Colonic mucosa (tissue), 4 donors: ENCODE data around the gene AKT2. TPM values are rescaled to one million over a fixed set of nuclear protein-coding genes. Genes with fewer than 3 reads are reported as not detected.

Source experiments
- DNase-seq: peaks from one replicate; pipeline ENCODE4 v3.0.0-alpha.2; 2020
- H3K27ac ChIP-seq: fragments of 200-600 bp; one replicate; pipeline ENCODE4 v1.8.0; 2021
- H3K27me3 ChIP-seq: fragments of 200-600 bp; one replicate; pipeline ENCODE4 v1.8.0; 2021
- H3K36me3 ChIP-seq: fragments of 200-600 bp; one replicate; pipeline ENCODE4 v1.8.0; 2021
- H3K4me1 ChIP-seq: fragments of 200-600 bp; one replicate; pipeline ENCODE4 v1.8.0; 2021; ENCODE audit warnings: mild to moderate bottlenecking
- H3K4me3 ChIP-seq: fragments of 200-600 bp; one replicate; pipeline ENCODE4 v1.8.0; 2021
- H3K9ac ChIP-seq, 2 donors: one replicate each; pipeline ENCODE4 v1.7.0; 2013; ENCODE audit warnings: control low read depth in 2 of 2, low read depth in 2 of 2, low read length in 2 of 2
- H3K9me3 ChIP-seq: fragments of 200-600 bp; one replicate; pipeline ENCODE4 v1.8.0; 2021
- intact Hi-C: fragments of 100-400 bp; cut with DNase I; formaldehyde crosslinking; loops from one replicate; pipeline ENCODE4 v1.14.1; 2022
- total RNA-seq, 2 donors: library from RNA; stranded (reverse); fragmentation: NEBNext Ultra II Directional in 1 of 2; extraction: Animal tissue kit (Norgen Biotek cat#: 25700) in 1 of 2; gene quantifications; one replicate each; pipeline ENCODE4 v1.2.1, GENCODE V29; 2021
- TF ChIP-seq, protein P1 (sequence below): fragments of 200-600 bp; IDR thresholded peaks from one replicate; pipeline ENCODE4 v1.8.0; 2022; ENCODE audit warnings: antibody characterized with exemption, mild to moderate bottlenecking
- donor health status: healthy.
- donor health status: DM: no; HTN: no; CAD: no.
- donor health status: DM: no; HTN: no; CAD: no.

The AKT2 gene
- total RNA-seq, 2 donors from 2014 or later = 95.4 to 119 TPM

DNA sequence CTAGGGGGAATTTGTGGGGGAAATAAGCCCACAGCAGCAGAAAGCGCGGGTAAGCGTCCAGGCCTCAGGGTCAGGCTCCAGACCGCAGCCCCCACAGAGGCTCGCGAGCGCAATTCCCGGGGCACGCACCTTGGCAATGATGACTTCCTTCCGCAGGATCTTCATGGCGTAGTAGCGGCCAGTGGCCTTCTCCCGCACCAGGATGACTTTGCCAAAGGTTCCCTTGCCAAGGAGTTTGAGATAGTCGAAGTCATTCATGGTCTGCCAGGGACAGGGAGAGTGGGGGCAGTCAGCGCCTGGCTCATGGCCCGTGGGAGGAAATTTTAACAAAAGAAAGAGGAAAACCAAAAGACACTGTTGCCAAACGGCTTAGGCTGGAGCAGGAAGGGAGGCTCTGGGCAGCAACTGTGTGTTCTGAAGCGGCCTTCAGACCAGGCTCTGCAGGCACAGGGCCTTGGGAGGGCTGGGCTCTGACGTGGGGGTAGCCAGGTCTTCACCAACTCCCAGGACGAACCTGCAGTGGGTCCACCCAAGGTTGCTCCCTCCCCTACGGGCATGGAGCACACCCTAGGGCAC, 43.2 kb downstream of the AKT2 start:
- Histone ChIP-seq H3K4me3 (no peak overlapping the region), H3K4me1 (no peaks in the 10 kb centered on the region), H3K27ac (no peak overlapping the region), H3K36me3 (peaks cover 3% of the 10 kb centered on the region), H3K27me3 (no peaks in the 10 kb centered on the region), H3K9me3 (no peaks in the 10 kb centered on the region), H3K9ac (no peak overlapping the region)
- intact Hi-C loops = no loop called here
- TF ChIP-seq, protein P1, sequence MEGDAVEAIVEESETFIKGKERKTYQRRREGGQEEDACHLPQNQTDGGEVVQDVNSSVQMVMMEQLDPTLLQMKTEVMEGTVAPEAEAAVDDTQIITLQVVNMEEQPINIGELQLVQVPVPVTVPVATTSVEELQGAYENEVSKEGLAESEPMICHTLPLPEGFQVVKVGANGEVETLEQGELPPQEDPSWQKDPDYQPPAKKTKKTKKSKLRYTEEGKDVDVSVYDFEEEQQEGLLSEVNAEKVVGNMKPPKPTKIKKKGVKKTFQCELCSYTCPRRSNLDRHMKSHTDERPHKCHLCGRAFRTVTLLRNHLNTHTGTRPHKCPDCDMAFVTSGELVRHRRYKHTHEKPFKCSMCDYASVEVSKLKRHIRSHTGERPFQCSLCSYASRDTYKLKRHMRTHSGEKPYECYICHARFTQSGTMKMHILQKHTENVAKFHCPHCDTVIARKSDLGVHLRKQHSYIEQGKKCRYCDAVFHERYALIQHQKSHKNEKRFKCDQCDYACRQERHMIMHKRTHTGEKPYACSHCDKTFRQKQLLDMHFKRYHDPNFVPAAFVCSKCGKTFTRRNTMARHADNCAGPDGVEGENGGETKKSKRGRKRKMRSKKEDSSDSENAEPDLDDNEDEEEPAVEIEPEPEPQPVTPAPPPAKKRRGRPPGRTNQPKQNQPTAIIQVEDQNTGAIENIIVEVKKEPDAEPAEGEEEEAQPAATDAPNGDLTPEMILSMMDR = no peak
- DNase-seq = no peak

DNA sequence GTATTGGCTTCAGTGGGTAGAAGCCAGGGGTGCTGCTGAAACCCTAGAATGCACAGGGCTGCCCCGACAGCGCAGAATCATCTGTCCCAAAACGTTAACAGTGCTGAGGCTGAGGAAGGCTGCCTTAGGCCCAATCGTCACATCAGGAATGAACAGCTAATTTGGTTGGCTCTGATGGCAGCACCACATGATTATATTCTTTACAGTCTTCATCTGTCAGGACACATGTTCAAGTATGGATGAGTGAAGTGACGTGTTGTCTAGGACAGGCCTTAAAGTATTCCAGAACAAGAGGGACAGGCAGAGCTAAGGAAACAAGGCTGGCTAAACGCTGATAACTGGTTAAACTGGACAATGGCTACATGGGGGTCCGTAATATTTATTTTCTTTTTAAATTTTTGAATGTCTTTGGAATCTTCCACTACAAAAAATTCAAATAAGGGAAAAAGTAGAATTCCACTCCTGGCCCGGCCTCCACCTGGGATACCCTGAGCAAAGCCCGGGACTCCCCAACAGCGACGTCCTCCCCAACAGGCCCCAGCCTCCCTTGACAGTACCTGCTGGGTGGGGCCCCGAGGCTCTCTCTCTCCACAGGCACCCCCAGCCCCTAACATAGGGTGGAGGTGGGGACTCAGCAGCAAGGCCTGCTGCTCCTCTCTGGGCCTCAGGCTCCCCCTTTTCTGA, 43.9 kb downstream of the AKT2 start:
- H3K27me3 ChIP-seq = no peaks in the 10 kb centered on the region
- peaks cover 3% of the 10 kb centered on the region for H3K36me3 ChIP-seq

DNA sequence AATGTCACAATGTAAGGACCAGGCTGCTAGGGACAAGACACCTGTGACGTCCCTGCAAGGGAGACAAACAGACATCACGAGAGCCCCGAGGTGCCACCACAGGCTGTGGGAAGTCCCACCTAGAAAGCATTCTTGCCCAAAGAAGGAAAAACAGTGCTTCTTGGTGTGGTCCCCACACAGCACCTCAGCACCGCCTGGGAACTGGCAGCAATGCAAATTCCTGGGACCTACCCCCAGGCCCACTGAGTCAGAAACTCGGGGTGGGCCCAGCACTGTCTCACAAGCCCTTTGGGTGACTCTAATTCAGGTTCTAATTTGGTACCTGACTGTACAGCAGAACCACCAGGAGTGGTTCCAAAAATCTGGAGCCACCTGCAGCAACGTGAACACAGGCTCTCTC, 44.8 kb downstream of the AKT2 start:
- H3K27me3 ChIP-seq = no peaks in the 10 kb centered on the region
- DNase-seq = no peak
- peaks cover 3% of the 10 kb centered on the region for H3K36me3 ChIP-seq
- no peaks in the 10 kb centered on the region for H3K9me3 ChIP-seq
- intact Hi-C loops = no loop called here
- TF ChIP-seq, protein P1 = no peak
- H3K27ac ChIP-seq = no peak overlapping the region
- H3K4me1 ChIP-seq = no peaks in the 10 kb centered on the region
- no peak overlapping the region for H3K4me3 ChIP-seq
- no peak overlapping the region for H3K9ac ChIP-seq

More for the DNA sequence above, 43.9 kb downstream of the AKT2 start:
- DNase-seq = no peak
- no peaks in the 10 kb centered on the region for H3K9me3 ChIP-seq
- H3K4me3 ChIP-seq = no peak overlapping the region
- intact Hi-C loops = no loop called here
- H3K9ac ChIP-seq = no peak overlapping the region
- no peak overlapping the region for H3K27ac ChIP-seq
- H3K4me1 ChIP-seq = no peaks in the 10 kb centered on the region
- TF ChIP-seq, protein P1 = no peak

DNA sequence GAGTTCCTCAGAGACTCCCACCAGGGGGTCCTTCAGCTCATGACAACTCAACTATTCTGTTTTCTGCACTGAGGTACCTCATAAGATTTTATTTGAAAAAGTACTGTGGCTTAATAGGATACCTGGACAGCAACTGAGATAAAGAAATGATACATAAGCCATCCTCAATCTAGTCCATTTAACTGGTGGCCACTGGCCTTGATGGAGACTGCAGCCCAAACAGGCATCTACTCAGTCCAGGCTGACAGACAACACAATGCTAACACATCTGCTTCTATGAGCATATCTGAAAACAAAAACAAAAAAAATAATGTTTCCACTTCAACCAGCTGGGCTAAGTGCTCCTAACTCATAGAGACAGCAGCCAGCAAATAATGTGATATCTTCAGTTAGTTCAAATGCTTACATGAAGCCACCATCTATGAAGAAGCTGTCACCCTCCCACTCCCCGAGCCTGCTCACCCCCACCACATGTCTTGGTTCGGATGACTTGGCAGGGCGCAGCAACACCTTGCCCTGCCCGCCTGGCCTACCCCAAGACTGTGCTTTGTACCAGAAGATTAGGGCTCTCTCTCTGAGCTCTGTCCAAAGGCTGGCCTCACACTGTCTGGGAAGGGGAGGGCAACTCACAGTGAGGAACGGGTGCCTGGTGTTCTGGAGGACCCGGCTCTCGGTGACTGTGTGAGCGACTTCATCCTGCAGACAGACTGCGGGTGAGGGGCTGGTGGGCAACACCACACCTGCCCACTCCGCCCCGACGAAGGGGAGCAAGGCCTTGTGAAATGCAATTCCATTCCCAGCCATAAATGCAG, 45.5 kb downstream of the AKT2 start:
- H3K36me3 ChIP-seq = peaks cover 3% of the 10 kb centered on the region
- no peak for DNase-seq
- intact Hi-C loops = no loop called here
- TF ChIP-seq, protein P1 = no peak
- H3K4me1 ChIP-seq = no peaks in the 10 kb centered on the region
- no peaks in the 10 kb centered on the region for H3K9me3 ChIP-seq
- H3K4me3 ChIP-seq = no peak overlapping the region
- H3K9ac ChIP-seq = no peak overlapping the region
- H3K27ac ChIP-seq = no peak overlapping the region
- no peaks in the 10 kb centered on the region for H3K27me3 ChIP-seq

DNA sequence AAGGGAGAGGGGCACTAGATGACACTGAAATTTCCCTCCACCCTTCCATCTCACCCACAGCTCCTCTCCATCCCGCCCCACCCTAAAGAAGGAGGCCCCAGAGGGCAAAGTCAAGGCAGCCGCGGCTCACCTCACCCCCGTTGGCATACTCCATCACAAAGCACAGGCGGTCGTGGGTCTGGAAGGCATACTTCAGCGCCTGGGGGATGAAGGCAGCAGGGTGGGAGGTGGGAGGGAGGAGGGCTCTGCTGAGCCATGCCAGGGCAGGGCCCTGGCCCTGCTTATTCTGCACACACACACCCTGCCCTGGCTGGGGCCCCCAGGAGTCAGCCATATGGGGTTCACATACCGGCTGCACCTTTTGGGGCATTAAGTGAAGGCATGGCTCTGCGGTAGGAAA, 46.4 kb downstream of the AKT2 start:
- H3K4me1 ChIP-seq = no peaks in the 10 kb centered on the region
- intact Hi-C loops = no loop called here
- no peak for DNase-seq

More for the DNA sequence above, 46.4 kb downstream of the AKT2 start:
- Histone ChIP-seq H3K9ac (no peak overlapping the region), H3K4me3 (no peak overlapping the region), H3K9me3 (no peaks in the 10 kb centered on the region), H3K36me3 (peaks cover 3% of the 10 kb centered on the region), H3K27ac (no peak overlapping the region), H3K27me3 (no peaks in the 10 kb centered on the region)
- TF ChIP-seq, protein P1 = no peak
